T-helper 17 cell (primary cell): ENCODE results near the gene CLDN24. TPM values are rescaled to one million over a fixed set of nuclear protein-coding genes. Genes with fewer than 3 reads are reported as not detected.

ENCODE experiments used
- ATAC-seq: fragments of 150-1000 bp; cut with Tn5 transposase; 2 replicates; pipeline ENCODE4 v1.10.0; 2021; ENCODE audit warnings: mild to moderate bottlenecking, moderate library complexity
- DNase-seq, 3 donors: peaks; one replicate each; pipeline versions ENCODE4 v3.0.0 to v3.0.0-alpha.2; 2020 to 2021
- H3K9me3 ChIP-seq: one replicate; pipeline ENCODE4 v1.7.0; 2013; ENCODE audit warnings: low read length, mild to moderate bottlenecking; ENCODE audit not compliant: control insufficient read depth, poor library complexity, severe bottlenecking
- H3K27ac Mint-ChIP-seq: one replicate; pipeline ENCODE4 v1.8.0; 2022; ENCODE audit warnings: mild to moderate bottlenecking, moderate library complexity, mixed read lengths
- H3K27me3 Mint-ChIP-seq: one replicate; pipeline ENCODE4 v1.8.0; 2022; ENCODE audit warnings: mixed read lengths
- H3K36me3 Mint-ChIP-seq: one replicate; pipeline ENCODE4 v1.8.0; 2022; ENCODE audit warnings: low read depth, mixed read lengths
- H3K4me1 Mint-ChIP-seq: one replicate; pipeline ENCODE4 v1.8.0; 2022; ENCODE audit warnings: mild to moderate bottlenecking, mixed read lengths
- H3K4me3 Mint-ChIP-seq: one replicate; pipeline ENCODE4 v1.8.0; 2022; ENCODE audit warnings: mild to moderate bottlenecking, moderate library complexity, mixed read lengths
- total RNA-seq, 4 donors: library from RNA in 2 of 4; stranded (reverse) in 2 of 4; gene quantifications; one replicate each; pipeline ENCODE4 v1.2.3 and lab custom pipeline; 2022 to 2026

Gene CLDN24
- total RNA-seq, 2 donors from 2014 or later: not detected

GRCh38 chr4:183342541-183343533, 20.6 kb upstream of the CLDN24 start:
- no peak overlapping the region for H3K27ac Mint-ChIP-seq
- H3K4me1 Mint-ChIP-seq: peaks cover 2% of the 10 kb centered on the region
- ATAC-seq (peak; percentile 48), DNase-seq (no peak)
- H3K27me3 Mint-ChIP-seq: peaks cover 19% of the 10 kb centered on the region
- H3K36me3 Mint-ChIP-seq: peaks cover 3% of the 10 kb centered on the region
- peak overlapping the region; percentile 83 for H3K4me3 Mint-ChIP-seq
- H3K9me3 ChIP-seq: no peaks in the 10 kb centered on the region

- H3K27me3 Mint-ChIP-seq: peaks cover 10% of the 10 kb centered on the region
- no peak overlapping the region for H3K4me3 Mint-ChIP-seq
- ATAC-seq: no peak
- peaks cover 4% of the 10 kb centered on the region for H3K36me3 Mint-ChIP-seq
- no peak overlapping the region for H3K27ac Mint-ChIP-seq
- peaks cover 7% of the 10 kb centered on the region for H3K4me1 Mint-ChIP-seq
- no peaks in the 10 kb centered on the region for H3K9me3 ChIP-seq
- DNase-seq: no peak
These were observed 15.6 kb upstream of the CLDN24 start for GRCh38 chr4:183337833-183338232.

DNA sequence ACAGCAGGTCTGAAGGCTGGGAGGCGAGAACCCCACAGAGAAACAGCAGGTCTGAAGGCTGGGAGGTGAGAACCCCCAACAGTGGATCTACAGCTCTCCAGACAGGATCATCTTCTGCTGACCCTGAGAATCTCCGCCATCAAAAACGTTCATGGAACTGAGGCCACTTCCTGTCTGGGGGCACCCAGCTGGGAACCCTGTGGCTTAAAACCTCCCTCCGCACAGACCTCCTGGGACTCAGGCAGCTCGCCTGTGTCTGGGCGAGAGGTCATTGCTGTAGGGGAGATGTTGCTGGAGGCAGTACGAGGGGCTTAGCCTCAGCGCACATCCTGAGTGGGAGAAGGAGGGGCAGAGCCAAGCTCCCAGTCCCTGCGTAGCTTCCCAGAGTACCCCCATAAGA, 15.1 kb upstream of the CLDN24 start:
- H3K9me3 ChIP-seq: no peaks in the 10 kb centered on the region
- DNase-seq: no peak
- no peak overlapping the region for H3K4me3 Mint-ChIP-seq
- H3K27me3 Mint-ChIP-seq: peaks cover 14% of the 10 kb centered on the region
- no peak overlapping the region for H3K27ac Mint-ChIP-seq
- peaks cover 6% of the 10 kb centered on the region for H3K36me3 Mint-ChIP-seq
- peaks cover 9% of the 10 kb centered on the region for H3K4me1 Mint-ChIP-seq
- no peak for ATAC-seq

- H3K4me3 Mint-ChIP-seq: no peak overlapping the region
- no peak for DNase-seq
- no peak for ATAC-seq
- H3K9me3 ChIP-seq: no peaks in the 10 kb centered on the region
- H3K4me1 Mint-ChIP-seq: peaks cover 9% of the 10 kb centered on the region
- no peak overlapping the region for H3K27ac Mint-ChIP-seq
- peaks cover 6% of the 10 kb centered on the region for H3K36me3 Mint-ChIP-seq
- peaks cover 16% of the 10 kb centered on the region for H3K27me3 Mint-ChIP-seq
These were observed 13.2 kb upstream of the CLDN24 start for GRCh38 chr4:183335369-183335940.

GRCh38 chr4:183333983-183334382, 11.8 kb upstream of the CLDN24 start:
- Mint-ChIP-seq H3K4me3 (no peak overlapping the region), H3K4me1 (peaks cover 9% of the 10 kb centered on the region), H3K27me3 (peaks cover 16% of the 10 kb centered on the region), H3K36me3 (peaks cover 6% of the 10 kb centered on the region), H3K27ac (no peak overlapping the region)
- ATAC-seq (no peak), DNase-seq (no peak)
- no peaks in the 10 kb centered on the region for H3K9me3 ChIP-seq

DNA sequence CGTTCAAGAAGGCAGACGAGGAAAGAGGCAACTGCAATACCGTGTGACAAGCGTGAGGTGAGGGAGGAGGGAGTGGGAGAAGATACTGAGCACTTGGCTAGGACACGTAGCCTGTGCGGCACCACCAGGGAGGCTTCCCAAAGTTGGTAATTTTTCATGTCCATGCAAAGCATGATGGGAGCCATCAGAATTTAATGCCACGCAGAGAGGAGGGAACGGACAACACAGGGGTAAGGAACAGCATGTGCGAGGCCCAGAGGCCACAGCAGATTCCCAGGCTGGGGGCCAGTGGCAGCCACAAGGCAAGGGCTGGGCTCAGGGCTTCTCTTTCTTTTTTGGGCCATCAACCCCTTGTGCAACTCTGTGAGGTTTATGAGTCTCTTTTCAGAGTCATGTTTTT, 11.0 kb upstream of the CLDN24 start:
- Mint-ChIP-seq H3K4me1 (peaks cover 9% of the 10 kb centered on the region), H3K4me3 (no peak overlapping the region), H3K36me3 (peaks cover 6% of the 10 kb centered on the region), H3K27me3 (peaks cover 16% of the 10 kb centered on the region), H3K27ac (no peak overlapping the region)
- ATAC-seq (no peak), DNase-seq (no peak)
- H3K9me3 ChIP-seq: no peaks in the 10 kb centered on the region

DNA sequence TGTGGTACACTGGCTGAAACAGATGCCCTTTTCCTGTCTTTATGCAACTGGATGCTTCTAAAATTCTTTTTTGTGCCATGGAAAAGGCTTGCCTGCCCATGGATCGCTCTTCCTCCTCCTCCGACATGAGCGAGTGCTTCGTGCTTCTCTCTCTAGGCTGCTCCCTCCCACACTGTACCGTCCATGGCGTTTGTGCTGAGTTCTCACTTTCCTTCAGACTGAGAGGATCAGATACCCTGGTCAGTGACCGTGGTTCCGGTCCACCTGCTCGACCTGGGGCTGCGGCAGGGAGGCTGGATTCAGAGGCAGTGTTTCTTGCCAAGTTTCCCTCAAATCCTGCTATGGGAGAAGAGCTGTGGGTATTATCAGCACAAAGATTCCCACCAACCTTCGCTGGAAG, 10.2 kb upstream of the CLDN24 start:
- Mint-ChIP-seq H3K4me1 (peaks cover 9% of the 10 kb centered on the region), H3K36me3 (peaks cover 6% of the 10 kb centered on the region), H3K4me3 (no peak overlapping the region), H3K27ac (no peak overlapping the region), H3K27me3 (peaks cover 16% of the 10 kb centered on the region)
- DNase-seq (no peak), ATAC-seq (no peak)
- H3K9me3 ChIP-seq: no peaks in the 10 kb centered on the region

GRCh38 chr4:183330841-183331240, 8.6 kb upstream of the CLDN24 start:
- no peak for ATAC-seq

DNA sequence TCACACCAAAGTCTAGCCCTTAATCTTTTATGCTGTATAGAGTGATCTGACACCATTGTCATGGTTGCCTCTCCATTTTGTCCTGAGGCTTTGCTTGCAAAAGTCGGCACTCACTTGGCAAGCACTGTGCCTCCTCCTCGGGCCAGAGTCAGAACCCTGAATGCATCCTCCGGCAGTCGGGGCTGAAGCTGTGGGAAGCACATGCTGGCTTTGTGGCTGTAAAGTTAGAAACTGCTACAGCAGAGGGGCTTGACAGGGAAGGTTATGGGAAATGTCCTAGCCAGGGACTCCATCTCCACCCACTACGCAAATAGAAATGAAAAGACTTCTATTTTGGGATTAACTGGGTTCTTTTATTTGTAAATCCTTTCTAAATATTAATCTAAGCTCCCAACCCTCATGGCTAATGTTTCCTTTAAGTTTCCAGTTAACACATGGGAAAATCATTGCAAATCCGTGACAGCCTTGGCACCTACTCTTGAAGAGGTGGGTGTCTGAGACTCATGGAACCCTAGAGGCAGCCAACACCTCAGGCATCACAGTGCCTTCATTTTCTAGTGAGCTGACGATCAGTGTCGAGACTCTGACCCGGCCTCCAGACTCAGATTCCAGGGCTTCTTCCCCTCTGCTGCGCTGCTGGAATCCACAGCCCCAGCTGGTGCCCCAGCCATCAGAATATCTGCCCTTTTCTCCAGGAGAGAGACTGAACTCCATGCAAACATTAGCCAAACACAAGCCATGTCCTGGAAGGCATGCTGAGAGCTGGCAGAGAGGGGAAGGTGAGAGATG, 7.9 kb upstream of the CLDN24 start:
- H3K27me3 Mint-ChIP-seq: peaks cover 16% of the 10 kb centered on the region
- no peak for ATAC-seq
- no peak overlapping the region for H3K27ac Mint-ChIP-seq

More at GRCh38 chr4:183330841-183331240, 8.6 kb upstream of the CLDN24 start:
- no peak overlapping the region for H3K4me3 Mint-ChIP-seq
- H3K4me1 Mint-ChIP-seq: peaks cover 7% of the 10 kb centered on the region
- peaks cover 6% of the 10 kb centered on the region for H3K36me3 Mint-ChIP-seq
- DNase-seq: no peak
- H3K27me3 Mint-ChIP-seq: peaks cover 16% of the 10 kb centered on the region
- no peak overlapping the region for H3K27ac Mint-ChIP-seq
- no peaks in the 10 kb centered on the region for H3K9me3 ChIP-seq

DNA sequence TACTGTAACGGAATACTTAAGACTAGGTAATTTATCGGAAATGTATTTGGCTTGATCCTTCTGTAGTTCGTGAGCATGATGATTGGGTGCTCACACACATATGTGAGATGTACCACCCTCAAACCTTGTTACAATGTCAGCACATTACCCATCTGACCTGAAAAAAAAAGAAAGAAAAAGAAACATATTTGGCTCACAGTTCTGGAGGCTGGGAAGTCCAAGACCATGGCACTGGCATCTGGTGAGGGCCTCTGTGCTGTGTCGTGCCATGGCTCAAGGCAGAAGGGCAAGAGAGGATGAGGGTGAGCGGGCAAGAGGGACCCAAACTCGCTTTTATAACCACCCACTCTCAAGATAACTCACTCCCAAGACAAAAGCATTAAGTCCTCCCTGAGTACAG, 7.0 kb upstream of the CLDN24 start:
- H3K4me3 Mint-ChIP-seq: no peak overlapping the region
- peaks cover 16% of the 10 kb centered on the region for H3K27me3 Mint-ChIP-seq
- ATAC-seq (no peak), DNase-seq (no peak)
- H3K36me3 Mint-ChIP-seq: peaks cover 6% of the 10 kb centered on the region
- H3K27ac Mint-ChIP-seq: no peak overlapping the region
- H3K4me1 Mint-ChIP-seq: peaks cover 2% of the 10 kb centered on the region
- H3K9me3 ChIP-seq: no peaks in the 10 kb centered on the region

More for the DNA sequence above, 7.9 kb upstream of the CLDN24 start:
- H3K4me3 Mint-ChIP-seq: no peak overlapping the region
- H3K36me3 Mint-ChIP-seq: peaks cover 6% of the 10 kb centered on the region
- no peak for DNase-seq
- H3K4me1 Mint-ChIP-seq: peaks cover 2% of the 10 kb centered on the region
- no peaks in the 10 kb centered on the region for H3K9me3 ChIP-seq

DNA sequence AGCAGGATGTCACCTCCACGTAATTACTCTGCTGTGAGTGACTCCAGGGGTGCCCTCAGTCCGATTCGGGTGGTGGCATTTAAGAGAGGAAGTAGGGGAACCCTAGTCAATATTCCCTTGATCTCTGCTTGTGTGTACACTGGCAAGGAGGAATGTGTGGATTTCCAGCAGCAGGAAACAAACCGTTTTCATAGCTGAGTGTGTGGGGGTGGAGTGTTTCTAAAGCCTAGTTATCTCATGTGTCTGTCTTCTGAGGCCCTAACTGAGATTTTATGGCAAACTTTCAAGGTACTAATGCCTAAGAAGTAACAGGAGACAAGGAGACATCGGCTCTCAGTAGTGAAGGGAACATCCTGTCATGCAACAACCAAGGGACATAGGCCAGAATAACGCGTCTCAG, 6.6 kb upstream of the CLDN24 start:
- no peaks in the 10 kb centered on the region for H3K9me3 ChIP-seq
- Mint-ChIP-seq H3K27ac (no peak overlapping the region), H3K27me3 (peaks cover 13% of the 10 kb centered on the region), H3K4me1 (peaks cover 2% of the 10 kb centered on the region), H3K36me3 (peaks cover 5% of the 10 kb centered on the region), H3K4me3 (no peak overlapping the region)
- ATAC-seq: no peak
- DNase-seq: no peak

DNA sequence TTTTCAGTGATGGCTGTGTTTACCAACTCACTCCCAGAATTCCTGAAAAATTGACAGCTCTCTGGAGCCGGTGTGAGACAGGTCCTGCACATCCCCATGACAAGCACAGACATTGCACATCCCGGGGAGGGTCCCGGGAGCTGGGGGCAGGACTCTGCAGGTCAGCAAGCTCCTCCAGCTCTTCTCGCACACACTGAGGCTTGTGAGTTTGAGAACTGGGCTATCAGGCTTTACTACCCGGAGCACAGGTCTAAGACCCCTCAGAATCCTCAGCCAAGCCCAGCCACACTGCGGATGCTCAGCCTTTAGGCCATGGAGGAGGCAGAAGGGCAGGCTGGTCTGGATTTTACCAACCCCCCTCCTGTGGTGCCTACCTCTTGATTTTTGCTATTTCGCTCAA, 5.6 kb upstream of the CLDN24 start:
- DNase-seq: no peak
- Mint-ChIP-seq H3K27me3 (peaks cover 6% of the 10 kb centered on the region), H3K36me3 (peaks cover 2% of the 10 kb centered on the region), H3K27ac (no peak overlapping the region), H3K4me3 (no peak overlapping the region), H3K4me1 (peaks cover 2% of the 10 kb centered on the region)
- no peak for ATAC-seq
- no peaks in the 10 kb centered on the region for H3K9me3 ChIP-seq

- Mint-ChIP-seq H3K4me1 (peaks cover 3% of the 10 kb centered on the region), H3K27me3 (no peaks in the 10 kb centered on the region), H3K27ac (peak overlapping the region; percentile 16), H3K4me3 (no peak overlapping the region), H3K36me3 (no peaks in the 10 kb centered on the region)
- ATAC-seq (no peak), DNase-seq (no peak)
- H3K9me3 ChIP-seq: no peaks in the 10 kb centered on the region
These were observed 4.6 kb upstream of the CLDN24 start for GRCh38 chr4:183326853-183327252.
